Heart left ventricle (tissue), 13 donors: ENCODE measurements around the gene GYPC.

Experiments
- CTCF ChIP-seq, 12 donors: fragments of 200-600 bp; sonication (generic) in 4 of 12; IDR thresholded peaks; one replicate each; pipeline versions ENCODE4 v1.5.0 to v1.8.0; 2018 to 2022; ENCODE audit warnings: antibody characterized with exemption in 12 of 12, mild to moderate bottlenecking in 5 of 12
- POLR2A ChIP-seq, 2 donors: fragments of 450-650 bp; IDR thresholded peaks; one replicate each; pipeline ENCODE4 v1.6.1; 2017; ENCODE audit warnings: antibody characterized with exemption in 2 of 2, mild to moderate bottlenecking in 2 of 2, moderate library complexity in 2 of 2
- donor health status: ischemic (EF 13 %, LVEDD 7.1; RV severe dilation, severe dysfunction).
- donor health status: DM: no; HTN: yes; CAD: no.
- donor health status: DM: no; HTN: no; CAD: no.
- donor health status: ischemic (EF 25% LVEDD 6.9; RV normal size, moderate dysfunction).
- donor health status: ischemic (EF 25% LVEDD 5.7; RV mildly dilated, moderate dysfunction).
- donor health status: ischemic (EF 35%, LVEDD 5.7; RV mildly dilated, moderate dysfunction).
- donor health status: nonischemic (EF 11% LVEDD 7.7; RV severe dilation, severe dysfunction).
- donor health status: DM: yes; HTN: yes; CAD: no.
- donor health status: PGD.
- donor health status: ischemic (EF 29% LVEDD 5.4; RV normal size, mild dysfunction).
- donor health status: nonischemic (EF 23%, LVEDD 6.1; RV moderate dilation, normal function).

- TF ChIP-seq CTCF (IDR thresholded peaks at IDR 0.05) (no peak), POLR2A (IDR thresholded peaks at IDR 0.05) (no peak)
Measured at GRCh38 chr2:126660971-126661370, 5.0 kb downstream of the GYPC start.
